H1 (cell line): Measurements from ENCODE around the gene RPS3. TPM values are rescaled to one million over a fixed set of nuclear protein-coding genes. Genes with fewer than 3 reads are reported as not detected.

Experiments used
- CTCF ChIA-PET: fragments of 300-600 bp; sonication (Branson Sonifier 250); formaldehyde crosslinking; loops from one replicate; lab custom pipeline; 2021; ENCODE audit not compliant: partially characterized antibody; lab: Charles Lee
- POLR2A ChIA-PET: fragments of 300-600 bp; sonication (Branson Sonifier 250); formaldehyde crosslinking; loops from one replicate; lab custom pipeline; 2021; ENCODE audit warnings: inconsistent platforms; ENCODE audit not compliant: partially characterized antibody; lab: Charles Lee
- DNase-seq, 2 experiments: peaks; one replicate each; pipeline versions ENCODE4 v3.0.0 to v3.0.0-alpha.2; 2010 to 2022; ENCODE audit warnings: low spot score in 2 of 2, low read depth in 1 of 2, mixed read lengths in 1 of 2
- FAIRE-seq: peaks from 2 replicates; lab custom pipeline; 2011; peaks lifted over from hg19 to GRCh38; lab: Jason Lieb, UNC
- H2AFZ ChIP-seq: 2 replicates; pipeline ENCODE4 v1.8.1; 2012; ENCODE audit warnings: low read length, inconsistent platforms
- H2AK5ac ChIP-seq: 2 replicates; pipeline ENCODE4 v1.6.1; 2013; ENCODE audit warnings: low read depth, low read length
- H2BK120ac ChIP-seq: replicated peaks from 2 replicates; pipeline ENCODE3; 2013; ENCODE audit warnings: low read depth, low read length, inconsistent platforms
- H2BK12ac ChIP-seq: 2 replicates; pipeline ENCODE4 v1.6.1; 2013; ENCODE audit warnings: low read depth, low read length
- H2BK15ac ChIP-seq: 2 replicates; pipeline ENCODE4 v1.6.1; 2013; ENCODE audit warnings: low read length
- H2BK20ac ChIP-seq: 2 replicates; pipeline ENCODE4 v1.6.1; 2013; ENCODE audit warnings: low read length
- H2BK5ac ChIP-seq: 2 replicates; pipeline ENCODE4 v1.6.1; 2013; ENCODE audit warnings: low read depth, low read length
- H3K14ac ChIP-seq: 2 replicates; pipeline ENCODE4 v1.6.1; 2013; ENCODE audit warnings: inconsistent platforms; ENCODE audit not compliant: insufficient read length
- H3K18ac ChIP-seq: 2 replicates; pipeline ENCODE4 v1.6.1; 2013; ENCODE audit warnings: low read length; ENCODE audit errors: extremely low read depth
- H3K23ac ChIP-seq: 2 replicates; pipeline ENCODE4 v1.6.1; 2013; ENCODE audit warnings: inconsistent platforms; ENCODE audit not compliant: insufficient read length
- H3K23me2 ChIP-seq: 2 replicates; pipeline ENCODE4 v1.6.1; 2013; ENCODE audit warnings: low read depth, low read length
- H3K27ac ChIP-seq: 2 replicates; pipeline ENCODE4 v1.6.1; 2011; ENCODE audit warnings: low read depth, low read length, inconsistent platforms
- H3K27me3 ChIP-seq, 4 experiments: replicated peaks in 1 of 4; 1 replicate in 1 of 4; 2 replicates in 3 of 4; pipeline versions ENCODE4 v1.6.1 to v1.8.1; 2011 to 2013; ENCODE audit warnings: low read length in 3 of 4, mild to moderate bottlenecking in 3 of 4, inconsistent platforms in 2 of 4, mixed read lengths in 2 of 4, moderate library complexity in 1 of 4; ENCODE audit not compliant: control insufficient read depth in 3 of 4, insufficient read depth in 3 of 4; ENCODE audit errors: extremely low read depth in 1 of 4
- H3K36me3 ChIP-seq, 4 experiments: 2 replicates each; pipeline versions ENCODE4 v1.6.1 to v1.8.1; 2011 to 2013; ENCODE audit warnings: mild to moderate bottlenecking in 4 of 4, low read length in 3 of 4, moderate library complexity in 2 of 4, control low read depth in 1 of 4, inconsistent platforms in 1 of 4; ENCODE audit not compliant: insufficient read depth in 4 of 4, control insufficient read depth in 2 of 4
- H3K4ac ChIP-seq: replicated peaks from 2 replicates; pipeline ENCODE3; 2013; ENCODE audit warnings: low read length, low read depth, mixed read lengths, inconsistent platforms; ENCODE audit not compliant: insufficient read length
- H3K4me1 ChIP-seq, 4 experiments: replicated peaks in 1 of 4; 1 replicate in 1 of 4; 2 replicates in 3 of 4; pipeline versions ENCODE4 v1.6.1 to v1.8.1; 2011 to 2013; ENCODE audit warnings: low read length in 3 of 4, inconsistent platforms in 2 of 4, mixed read lengths in 1 of 4; ENCODE audit not compliant: insufficient read depth in 4 of 4, control insufficient read depth in 3 of 4
- H3K4me2 ChIP-seq, 2 experiments: 2 replicates each; pipeline versions ENCODE4 v1.6.1 to v1.8.1; 2011 to 2013; ENCODE audit warnings: low read depth in 2 of 2, low read length in 2 of 2, control low read depth in 1 of 2, inconsistent platforms in 1 of 2, mild to moderate bottlenecking in 1 of 2; ENCODE audit not compliant: insufficient read depth in 1 of 2
- H3K4me3 ChIP-seq, 4 experiments: fragments of 200-600, 300-600 bp in 1 of 4; sonication (generic), shearing (Covaris generic), sonication (Bioruptor Twin) in 1 of 4; 2 replicates each; pipeline versions ENCODE4 v1.5.1 to v1.8.1; 2011 to 2016; ENCODE audit warnings: low read length in 4 of 4, low read depth in 3 of 4, control low read depth in 2 of 4, inconsistent platforms in 2 of 4, mild to moderate bottlenecking in 2 of 4, mixed read lengths in 1 of 4, moderate library complexity in 1 of 4; ENCODE audit not compliant: insufficient read depth in 2 of 4; ENCODE audit errors: extremely low read depth in 1 of 4
- H3K56ac ChIP-seq: replicated peaks from 2 replicates; pipeline ENCODE3; 2013; ENCODE audit warnings: low read depth, mild to moderate bottlenecking, mixed read lengths, low read length, inconsistent platforms; ENCODE audit not compliant: insufficient read length
- H3K79me1 ChIP-seq: 2 replicates; pipeline ENCODE4 v1.6.1; 2013; ENCODE audit warnings: low read depth, low read length, control low read depth
- H3K79me2 ChIP-seq, 2 experiments: 2 replicates each; pipeline versions ENCODE4 v1.6.1 to v1.8.1; 2012 to 2013; ENCODE audit warnings: low read length in 2 of 2, mild to moderate bottlenecking in 2 of 2, inconsistent platforms in 1 of 2; ENCODE audit not compliant: insufficient read depth in 2 of 2, control insufficient read depth in 1 of 2
- H3K9ac ChIP-seq, 4 experiments: replicated peaks in 1 of 4; 1 replicate in 1 of 4; 2 replicates in 3 of 4; pipeline versions ENCODE4 v1.6.1 to v1.8.1; 2011 to 2013; ENCODE audit warnings: low read depth in 3 of 4, low read length in 3 of 4, control low read depth in 2 of 4, mild to moderate bottlenecking in 2 of 4, moderate library complexity in 2 of 4, inconsistent platforms in 1 of 4; ENCODE audit errors: extremely low read depth in 1 of 4
- H3K9me3 ChIP-seq, 2 experiments: 2 replicates each; pipeline versions ENCODE4 v1.6.1 to v1.8.1; 2012 to 2013; ENCODE audit warnings: mild to moderate bottlenecking in 2 of 2, moderate library complexity in 2 of 2, control low read depth in 1 of 2, inconsistent platforms in 1 of 2, low read depth in 1 of 2, low read length in 1 of 2, mixed read lengths in 1 of 2; ENCODE audit not compliant: insufficient read depth in 2 of 2
- H4K20me1 ChIP-seq, 2 experiments: replicated peaks in 1 of 2; 2 replicates each; pipeline versions ENCODE3 to v1.8.1; 2011 to 2013; ENCODE audit warnings: inconsistent platforms in 2 of 2, low read length in 2 of 2, mild to moderate bottlenecking in 1 of 2; ENCODE audit not compliant: insufficient read depth in 2 of 2, control insufficient read depth in 1 of 2
- H4K5ac ChIP-seq: 2 replicates; pipeline ENCODE4 v1.6.1; 2013; ENCODE audit warnings: low read length, low read depth, mixed read lengths, inconsistent platforms; ENCODE audit not compliant: insufficient read length
- H4K8ac ChIP-seq: 2 replicates; pipeline ENCODE4 v1.8.0; 2013; ENCODE audit warnings: mild to moderate bottlenecking, moderate library complexity, low read length, inconsistent platforms; ENCODE audit not compliant: insufficient read depth; ENCODE audit errors: extremely low read depth
- H4K91ac ChIP-seq: replicated peaks from 2 replicates; pipeline ENCODE3; 2013; ENCODE audit warnings: low read length, mixed read lengths, inconsistent platforms; ENCODE audit not compliant: insufficient read length
- ATF2 ChIP-seq: IDR thresholded peaks from 2 replicates; pipeline ENCODE4 v1.6.1; 2012; ENCODE audit warnings: low read length, inconsistent platforms
- BRCA1 ChIP-seq: IDR thresholded peaks from 2 replicates; pipeline ENCODE4 v1.6.1; 2012; ENCODE audit warnings: low read depth, low read length, improper control_type of control experiment
- GTF2F1 ChIP-seq: IDR thresholded peaks from 2 replicates; pipeline ENCODE4 v1.6.1; 2012; ENCODE audit warnings: low read depth, low read length, improper control_type of control experiment, borderline replicate concordance
- POLR2AphosphoS5 ChIP-seq: IDR thresholded peaks from 2 replicates; pipeline ENCODE4 v1.6.1; 2011; ENCODE audit warnings: low read depth, low read length
- RNF2 ChIP-seq: fragments of 200-900, 300-1000 bp; sonication (generic); IDR thresholded peaks from 2 replicates; pipeline ENCODE4 v1.7.1; 2016; ENCODE audit warnings: borderline replicate concordance, low read depth, mild to moderate bottlenecking, antibody characterized with exemption, low read length; ENCODE audit not compliant: poor library complexity, severe bottlenecking; ENCODE audit errors: missing control alignments
- SIN3A ChIP-seq, 2 experiments: IDR thresholded peaks in 1 of 2; conservative IDR thresholded peaks in 1 of 2; 2 replicates each; pipeline ENCODE4 v1.6.1; 2011 to 2012; ENCODE audit warnings: low read length in 2 of 2, improper control_type of control experiment in 1 of 2, low read depth in 1 of 2, mild to moderate bottlenecking in 1 of 2
- SIRT6 ChIP-seq: IDR thresholded peaks from one replicate; pipeline ENCODE4 v1.7.1; 2012; ENCODE audit warnings: low read length, inconsistent platforms
- SIX5 ChIP-seq: IDR thresholded peaks from 2 replicates; pipeline ENCODE4 v1.6.1; 2011; ENCODE audit warnings: mild to moderate bottlenecking, low read depth, low read length
- SP4 ChIP-seq: IDR thresholded peaks from 2 replicates; pipeline ENCODE4 v1.6.1; 2012; ENCODE audit warnings: low read length, inconsistent platforms
- ZNF274 ChIP-seq: IDR thresholded peaks from 2 replicates; pipeline ENCODE4 v1.7.0; 2012; ENCODE audit warnings: low read length, borderline replicate concordance; ENCODE audit errors: extremely low read depth
- WGBS, 2 experiments: shearing (Covaris generic) in 1 of 2; methylation state at CpG; one replicate each; pipeline versions ENCODE4 v1.1.6 to v1.1.7; 2013 to 2015; ENCODE audit warnings: low lambda C conversion rate in 2 of 2, mixed read lengths in 2 of 2, inconsistent platforms in 1 of 2, low coverage in 1 of 2, missing lambda C conversion rate in 1 of 2; ENCODE audit not compliant: insufficient replicate concordance in 2 of 2, insufficient coverage in 1 of 2, insufficient read length in 1 of 2; ENCODE audit errors: extremely low coverage in 1 of 2, missing lambda C conversion rate in 1 of 2; 5-methylcytosine and 5-hydroxymethylcytosine counted together
- polyA plus RNA-seq, 7 experiments: library from polyadenylated mRNA; depleted of rRNA in 3 of 7; stranded (reverse) in 5 of 7; unstranded in 2 of 7; fragments of >200 nt in 5 of 7; fragments of 200-250 nt in 2 of 7; gene quantifications; 1 replicate in 5 of 7; 2 replicates in 1 of 7; 4 replicates in 1 of 7; pipeline versions ENCODE4 v1.2.1 to v1.2.3, GENCODE V29; 2011 to 2013; ENCODE audit warnings: missing spikeins in 2 of 7, mixed read lengths in 2 of 7
- total RNA-seq: library from RNA; stranded (reverse); fragmentation: NEBNext Ultra II Directional; extraction: Animal tissue kit (Norgen Biotek cat#: 25700); gene quantifications from 2 replicates; pipeline ENCODE4 v1.2.1, GENCODE V29; 2021

Gene RPS3
- total and polyA plus RNA-seq, 2 of the 8 experiments (the other 6 are each of a cell fraction or from before 2014, with no cell fraction given), result 3,813 to 4,194 TPM

GRCh38 chr11:75433443-75433842 is 34.1 kb downstream of the RPS3 start:
- 79% methylated on average over 6 of the region's 6 CpGs; no CpG with 5 or more reads in 1 of the 2 experiments for WGBS, 2 experiments
- H3K56ac ChIP-seq, result peak overlapping the region; percentile 42
- H2BK5ac ChIP-seq, result no peak overlapping the region
- H3K23ac ChIP-seq, result no peak overlapping the region
- no peaks in the 10 kb centered on the region for H3K79me2 ChIP-seq
- peak overlapping the region; percentile 60; the same call in 1 of the 2 replicates for H3K18ac ChIP-seq
- 0 out of 2 replicates have a peak overlapping the region, but pooled peaks have one; percentile 16 for H2BK20ac ChIP-seq
- H4K20me1 ChIP-seq, result peaks cover 4 to 5% of the 10 kb centered on the region in 2 experiments
- peak overlapping the region in 2 of 4 experiments; percentile 23 to 54; a peak in 2 of 8 replicates for H3K4me3 ChIP-seq
- peak overlapping the region; percentile 62; the same call in 1 of the 2 replicates for H2BK12ac ChIP-seq
- CTCF ChIA-PET, result interaction anchor here (0.5 to 13.1 kb wide), 14 partner anchors 8 to 449 kb away, joined by 3 to 133 read pairs (median 5); partner anchors contain the start of gene GDPD5
- H2AK5ac ChIP-seq, result 0 out of 2 replicates have a peak overlapping the region, but pooled peaks have one; percentile 93
- H4K8ac ChIP-seq, result no peak overlapping the region; the same call in 1 of the 2 replicates
- H3K4me1 ChIP-seq, result peaks cover 0 to 20% (median 12%) of the 10 kb centered on the region in 4 experiments; a peak in 6 of 7 replicates
- H3K4me2 ChIP-seq, result peak overlapping the region; percentile 75 to 83; a peak in 3 of 4 replicates
- no peak overlapping the region for H3K9ac ChIP-seq
- H3K27ac ChIP-seq, result no peak overlapping the region
- H2BK15ac ChIP-seq, result peak overlapping the region; percentile 34; the same call in 1 of the 2 replicates
- FAIRE-seq (no peak), DNase-seq (no peak)
- peak overlapping the region; percentile 92 for H4K91ac ChIP-seq
- H3K4ac ChIP-seq, result peak overlapping the region; percentile 57
- no peaks in the 10 kb centered on the region for H3K79me1 ChIP-seq
- peak overlapping the region; percentile 12; the same call in 1 of the 2 replicates for H2AFZ ChIP-seq
- POLR2A ChIA-PET, result interaction anchor here (0.8 to 27.9 kb wide), 6 partner anchors 20 to 143 kb away, joined by 3 to 570 read pairs (median 3); partner anchors contain the start of genes RPS3 and SERPINH1
- peaks cover 0 to 17% (median 0%) of the 10 kb centered on the region in 4 experiments; a peak in 3 of 8 replicates for H3K36me3 ChIP-seq
- H4K5ac ChIP-seq, result no peak overlapping the region
- H3K27me3 ChIP-seq, result peaks cover 40 to 56% (median 51%) of the 10 kb centered on the region in 4 experiments
- no peak overlapping the region for H3K14ac ChIP-seq
- H2BK120ac ChIP-seq, result no peak overlapping the region
- H3K9me3 ChIP-seq, result peaks cover 9 to 17% of the 10 kb centered on the region in 2 experiments; a peak in 3 of 4 replicates
- peaks cover 8% of the 10 kb centered on the region; the same call in 1 of the 2 replicates for H3K23me2 ChIP-seq
- TF ChIP-seq ATF2 (no peak), SP4 (no peak), BRCA1 (no peak), POLR2AphosphoS5 (no peak), SIRT6 (no peak), GTF2F1 (no peak), SIN3A (conservative IDR thresholded peaks at IDR 0.05 in 1 of 2, IDR thresholded peaks at IDR 0.05 in 1 of 2; ENCODE audit: low read depth in 1 of 2, low read length in 2 of 2) (no peak), SIX5 (no peak), RNF2 (no peak), ZNF274 (no peak)
